GM19372 (cell line): ENCODE data around the gene SLC38A5.
"Not testable (repeated sequence)": the region's sequence is repeated elsewhere in the genome, so short reads cannot be mapped to it uniquely, and the experiment has no call there.

Experiments
- ATAC-seq: cut with Tn5 transposase; IDR thresholded peaks from one replicate; pipeline ENCODE4 v1.9.1; 2021; ENCODE audit warnings: mild to moderate bottlenecking, low read depth, moderate library complexity; ENCODE audit not compliant: unreplicated experiment

Gene SLC38A5

GRCh38 chrX:48470110-48470832 is at the start of gene SLC38A5:
TSS of gene SLC38A5 (minus strand) at chrX:48470260. CDS start at chrX:48467924, 2,336 bp downstream.
- no peak for ATAC-seq

DNA sequence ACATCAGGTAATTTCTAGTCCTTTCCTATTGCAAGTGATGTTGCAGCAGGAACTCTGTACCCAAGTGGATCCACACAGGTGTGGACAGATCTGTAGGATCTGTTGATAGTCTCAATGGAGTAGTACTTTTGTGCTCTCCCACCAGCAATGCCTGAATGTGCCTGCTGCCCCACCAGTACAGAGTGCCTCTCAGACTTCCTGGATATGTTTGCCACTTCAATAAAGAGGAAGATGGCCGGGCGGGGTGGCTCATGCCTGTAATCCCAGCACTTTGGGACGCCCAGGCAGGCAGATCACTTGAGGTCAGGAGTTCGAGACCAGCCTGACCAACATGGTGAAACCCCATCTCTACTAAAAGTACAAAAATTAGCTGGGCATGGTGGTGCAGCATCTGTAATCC is 49.4 kb upstream of the SLC38A5 start:
- ATAC-seq = not testable (repeated sequence)

DNA sequence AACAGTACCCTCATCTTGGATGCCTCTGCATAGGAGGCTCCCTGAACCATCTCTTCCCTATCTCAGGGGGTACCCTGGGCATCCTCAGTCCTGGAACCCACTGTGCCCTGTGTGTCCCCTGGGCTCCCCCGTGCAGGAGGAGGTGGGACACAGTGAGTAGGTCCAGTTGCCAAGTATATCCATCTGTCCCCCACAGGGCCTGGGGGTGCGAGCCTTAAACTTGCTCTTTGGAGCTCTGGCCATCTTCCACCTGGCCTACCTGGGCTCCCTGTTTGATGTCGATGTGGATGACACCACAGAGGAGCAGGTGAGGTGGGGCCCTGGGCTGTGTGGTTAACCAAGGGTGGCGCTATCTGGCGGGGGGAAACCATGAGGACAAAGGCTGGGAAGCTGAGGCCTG is 46.9 kb upstream of the SLC38A5 start:
- ATAC-seq = no peak

GRCh38 chrX:48516285-48516684 is 46.2 kb upstream of the SLC38A5 start:
- ATAC-seq = no peak

DNA sequence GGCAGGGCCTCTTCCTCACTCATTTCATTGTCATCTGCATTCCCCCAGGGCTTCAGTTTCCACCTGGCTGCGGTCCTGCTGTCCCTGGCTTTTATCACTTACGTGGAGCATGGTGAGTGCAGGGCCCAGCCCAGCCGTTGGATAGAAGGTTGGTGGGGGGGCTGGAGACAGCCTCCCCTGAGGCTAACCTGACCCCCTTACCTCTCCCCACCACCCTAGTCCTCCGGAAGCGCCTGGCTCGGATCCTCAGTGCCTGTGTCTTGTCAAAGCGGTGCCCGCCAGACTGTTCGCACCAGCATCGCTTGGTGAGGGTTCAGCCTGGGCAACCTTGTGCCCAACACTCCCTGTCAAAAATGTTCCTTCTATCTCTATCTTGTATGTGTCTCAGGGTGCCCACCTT is 45.8 kb upstream of the SLC38A5 start:
- ATAC-seq = no peak

GRCh38 chrX:48514868-48515460 is 44.9 kb upstream of the SLC38A5 start:
- no peak for ATAC-seq

DNA sequence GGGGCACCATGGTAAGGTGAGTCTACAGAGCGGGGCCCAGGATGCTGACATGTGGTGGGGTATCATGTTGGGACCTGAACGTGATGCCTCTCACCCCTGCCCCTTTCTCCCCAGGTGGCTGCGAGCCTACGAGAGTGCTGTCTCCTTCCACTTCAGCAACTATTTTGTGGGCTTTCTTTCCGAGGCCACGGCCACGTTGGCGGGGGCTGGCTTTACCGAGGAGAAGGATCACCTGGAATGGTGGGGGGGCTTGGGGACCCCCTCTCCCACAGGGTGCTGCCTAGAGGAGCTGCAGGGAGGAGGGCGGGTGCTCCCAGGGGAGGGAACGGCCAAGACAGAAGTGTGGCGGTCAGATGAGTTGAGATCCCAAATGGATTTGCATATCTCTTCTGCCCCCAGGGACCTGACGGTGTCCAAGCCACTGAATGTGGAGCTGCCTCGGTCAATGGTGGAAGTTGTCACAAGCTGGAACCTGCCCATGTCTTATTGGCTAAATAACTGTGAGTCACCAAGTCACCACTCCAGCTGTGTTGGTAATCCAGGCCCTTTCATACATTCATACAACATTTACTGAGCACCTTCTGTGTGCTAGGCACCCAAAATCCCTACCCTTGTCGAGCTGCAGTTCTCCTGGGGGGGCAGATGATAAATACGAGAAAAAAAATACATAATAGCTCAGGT is 44.2 kb upstream of the SLC38A5 start:
- no peak for ATAC-seq

DNA sequence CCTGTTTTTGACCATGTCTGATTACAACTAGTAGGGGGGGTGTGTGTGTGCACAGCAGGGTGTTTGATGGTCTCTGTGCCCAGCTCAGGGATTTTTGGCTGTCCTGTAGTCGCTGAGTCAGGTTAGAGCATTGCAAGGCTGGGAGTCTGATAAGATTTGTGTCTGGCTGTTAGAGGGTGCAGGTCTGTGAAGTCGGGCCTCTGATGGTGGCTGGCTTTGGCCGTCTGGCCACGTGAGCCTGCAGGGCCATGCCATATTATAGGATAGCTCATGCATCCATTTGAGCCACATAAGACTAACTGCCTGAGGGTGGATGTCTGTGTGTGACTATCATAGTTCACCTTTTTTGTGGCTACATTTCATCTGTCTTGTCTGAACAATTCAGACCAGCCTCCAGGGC is 43.6 kb upstream of the SLC38A5 start:
- ATAC-seq = no peak

GRCh38 chrX:48512371-48512935 is 42.4 kb upstream of the SLC38A5 start:
- no peak for ATAC-seq

DNA sequence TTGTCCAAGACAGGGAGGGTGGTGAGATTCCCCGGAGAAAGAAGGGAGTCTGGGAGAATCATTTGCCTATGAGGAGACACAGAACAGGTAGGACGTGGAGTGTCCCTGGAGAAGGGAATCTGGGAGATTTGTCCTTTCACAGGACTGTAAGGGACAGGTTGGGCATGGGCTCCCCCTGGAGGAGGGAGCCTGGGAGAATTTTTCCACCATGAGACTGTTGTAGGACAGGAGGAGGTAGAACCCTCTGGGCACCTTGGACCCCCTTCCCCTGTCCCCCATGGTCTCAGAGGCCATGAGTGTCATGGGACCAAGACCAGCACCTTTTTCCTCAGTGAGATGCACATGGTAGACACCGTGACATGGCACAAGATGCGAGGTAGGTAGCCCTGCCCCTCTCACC is 41.5 kb upstream of the SLC38A5 start:
- ATAC-seq = no peak

DNA sequence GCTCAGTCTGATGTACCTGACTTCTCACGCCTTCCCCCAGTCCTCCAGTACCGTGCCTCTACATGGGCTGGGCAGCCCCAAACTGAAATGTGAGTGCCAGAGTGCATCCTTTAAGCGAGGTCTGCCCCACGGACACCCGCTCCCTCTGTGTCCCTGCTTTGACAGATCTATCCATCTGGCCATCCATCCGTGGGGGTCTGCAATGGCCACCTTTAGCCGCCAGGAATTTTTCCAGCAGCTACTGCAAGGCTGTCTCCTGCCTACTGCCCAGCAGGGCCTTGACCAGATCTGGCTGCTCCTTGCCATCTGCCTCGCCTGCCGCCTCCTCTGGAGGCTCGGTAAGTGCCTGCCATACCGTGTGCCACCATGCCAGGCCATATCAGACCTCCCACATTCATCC is 39.6 kb upstream of the SLC38A5 start:
- no peak for ATAC-seq

DNA sequence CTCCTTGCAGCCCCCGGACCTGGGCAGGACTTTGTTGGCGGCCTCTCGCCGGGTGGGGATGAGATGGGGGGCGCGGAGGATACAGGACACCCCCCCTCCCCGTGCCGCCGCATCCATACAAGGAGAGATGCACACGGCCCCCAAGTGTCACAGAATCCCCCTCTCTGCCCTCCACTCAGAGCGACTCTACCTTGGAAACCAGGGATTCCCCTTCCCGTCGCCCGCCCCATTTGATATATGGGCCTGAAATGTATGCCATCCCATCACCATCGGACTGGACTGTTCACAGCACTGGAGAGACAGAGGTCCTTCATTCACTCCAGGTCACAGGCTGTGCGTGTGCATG is 39.2 kb upstream of the SLC38A5 start:
- no peak for ATAC-seq

- ATAC-seq = peak; percentile 73
Measured at GRCh38 chrX:48508400-48509244, 38.6 kb upstream of the SLC38A5 start, which contains the start of gene PORCN. TSS of gene PORCN (plus strand) at chrX:48508992. CDS start at chrX:48509821, 829 bp downstream.

- ATAC-seq = no peak
Measured at GRCh38 chrX:48507246-48507645, 37.2 kb upstream of the SLC38A5 start.

DNA sequence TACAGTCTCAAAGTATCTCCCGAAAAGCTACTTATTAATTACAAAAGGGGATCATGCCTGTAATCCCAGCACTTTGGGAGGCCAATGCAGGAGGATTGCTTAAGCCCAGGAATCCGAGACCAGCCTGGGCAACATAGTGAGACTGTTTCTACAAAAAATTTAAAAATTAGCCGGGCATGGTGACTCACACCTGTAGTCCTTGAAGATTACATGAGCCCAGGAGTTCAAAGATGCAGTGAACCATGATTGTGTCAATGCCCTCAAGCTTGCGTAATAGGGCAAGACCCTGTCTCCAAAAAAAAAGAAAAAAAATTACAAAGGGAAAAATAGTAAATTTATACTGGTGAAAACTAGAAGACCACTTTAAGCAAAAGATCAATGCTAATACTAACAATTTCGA is 35.4 kb upstream of the SLC38A5 start:
- no peak for ATAC-seq

DNA sequence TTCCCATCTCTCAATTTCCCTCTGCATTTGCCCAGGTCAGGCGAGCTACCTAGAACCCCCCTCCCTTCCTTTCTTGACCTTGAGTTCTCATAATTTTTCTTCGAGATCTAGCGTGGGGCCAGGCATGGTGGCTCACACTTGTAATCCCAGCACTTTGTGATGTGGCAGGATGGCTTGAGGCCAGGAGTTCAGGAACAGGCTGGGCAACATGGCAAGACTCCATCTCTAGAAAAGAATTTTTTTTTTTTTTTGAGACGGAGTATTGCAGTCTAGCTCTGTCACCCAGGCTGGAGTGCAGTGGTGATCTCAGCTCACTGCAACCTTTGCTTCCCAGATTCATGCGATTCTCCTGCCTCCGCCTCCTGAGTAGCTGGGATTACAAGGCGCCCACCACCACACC is 34.2 kb upstream of the SLC38A5 start:
- ATAC-seq = no peak

- no peak for ATAC-seq
Measured at GRCh38 chrX:48498374-48498809, 28.3 kb upstream of the SLC38A5 start.

DNA sequence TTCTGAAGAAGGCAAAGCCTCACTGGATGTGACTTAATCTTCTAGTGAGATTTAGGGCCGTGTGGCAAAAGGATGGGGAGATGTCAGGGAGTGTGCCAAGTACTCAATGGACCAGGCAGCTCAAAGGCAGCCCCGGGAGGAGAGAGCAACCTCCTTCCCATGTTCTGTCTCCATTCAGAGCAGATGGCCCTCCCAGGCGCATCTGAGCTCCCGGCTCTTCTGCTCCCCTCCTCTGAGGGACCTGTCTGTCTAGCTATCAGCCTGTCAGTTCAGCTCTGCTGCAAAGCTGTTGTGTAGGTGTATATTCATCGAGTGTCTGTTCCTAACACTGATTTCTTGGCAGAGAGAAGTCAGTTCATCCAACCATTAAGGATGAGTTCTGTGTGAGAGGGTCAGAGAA is 27.8 kb upstream of the SLC38A5 start:
- no peak for ATAC-seq

- ATAC-seq = no peak
Measured at GRCh38 chrX:48496660-48497059, 26.6 kb upstream of the SLC38A5 start.

GRCh38 chrX:48493890-48494364 is 23.9 kb upstream of the SLC38A5 start:
- ATAC-seq = no peak
